Astrocyte (in vitro differentiated cells and primary cell): Measurements from ENCODE around the gene DMBX1. TPM values are rescaled to one million over a fixed set of nuclear protein-coding genes. Genes with fewer than 3 reads are reported as not detected.

Experiments
- DNase-seq: peaks from one replicate; pipeline ENCODE4 v3.0.0-alpha.2; 2010; ENCODE audit warnings: low read depth
- FAIRE-seq: peaks from 2 replicates; lab custom pipeline; 2011; peaks lifted over from hg19 to GRCh38; lab: Jason Lieb, UNC
- H2AFZ ChIP-seq: 2 replicates; pipeline ENCODE4 v1.6.0; 2012; ENCODE audit warnings: low read depth, low read length, inconsistent platforms
- H3K27ac ChIP-seq: 2 replicates; pipeline ENCODE4 v1.5.1; 2011; ENCODE audit warnings: low read depth, low read length, inconsistent platforms
- H3K27me3 ChIP-seq: 2 replicates; pipeline ENCODE4 v1.6.0; 2011; ENCODE audit warnings: low read length, inconsistent platforms; ENCODE audit not compliant: insufficient read depth
- H3K36me3 ChIP-seq: 2 replicates; pipeline ENCODE4 v1.5.1; 2011; ENCODE audit warnings: low read length, inconsistent platforms; ENCODE audit not compliant: insufficient read depth
- H3K4me1 ChIP-seq: 2 replicates; pipeline ENCODE4 v1.5.1; 2011; ENCODE audit warnings: low read length, inconsistent platforms; ENCODE audit not compliant: insufficient read depth
- H3K4me2 ChIP-seq: 2 replicates; pipeline ENCODE4 v1.6.0; 2012; ENCODE audit warnings: low read length, inconsistent platforms
- H3K4me3 ChIP-seq: 2 replicates; pipeline ENCODE4 v1.5.1; 2011; ENCODE audit warnings: low read depth, mild to moderate bottlenecking, low read length, inconsistent platforms; ENCODE audit not compliant: insufficient read depth
- H3K79me2 ChIP-seq: 2 replicates; pipeline ENCODE4 v1.6.0; 2012; ENCODE audit warnings: mild to moderate bottlenecking, low read length, inconsistent platforms; ENCODE audit not compliant: insufficient read depth
- H3K9ac ChIP-seq: 2 replicates; pipeline ENCODE4 v1.6.0; 2012; ENCODE audit warnings: mild to moderate bottlenecking, low read length, inconsistent platforms
- H3K9me3 ChIP-seq: 2 replicates; pipeline ENCODE4 v1.5.1; 2012; ENCODE audit warnings: low read depth, mild to moderate bottlenecking, low read length, inconsistent platforms; ENCODE audit not compliant: insufficient read depth
- H4K20me1 ChIP-seq: 2 replicates; pipeline ENCODE4 v1.6.0; 2012; ENCODE audit warnings: low read length, inconsistent platforms; ENCODE audit not compliant: insufficient read depth
- H3K27ac Mint-ChIP-seq: one replicate; pipeline ENCODE4 v1.8.0; 2021; ENCODE audit warnings: mild to moderate bottlenecking, mixed read lengths; ENCODE audit not compliant: unreplicated experiment
- H3K27me3 Mint-ChIP-seq: one replicate; pipeline ENCODE4 v1.8.0; 2021; ENCODE audit warnings: low read depth, mixed read lengths; ENCODE audit not compliant: unreplicated experiment
- H3K36me3 Mint-ChIP-seq: one replicate; pipeline ENCODE4 v1.8.0; 2021; ENCODE audit warnings: low read depth, mixed read lengths; ENCODE audit not compliant: unreplicated experiment
- H3K4me1 Mint-ChIP-seq: one replicate; pipeline ENCODE4 v1.8.0; 2021; ENCODE audit warnings: low read depth, mixed read lengths; ENCODE audit not compliant: unreplicated experiment
- H3K4me3 Mint-ChIP-seq: one replicate; pipeline ENCODE4 v1.8.0; 2021; ENCODE audit warnings: mild to moderate bottlenecking, moderate library complexity, mixed read lengths; ENCODE audit not compliant: unreplicated experiment
- H3K9me3 Mint-ChIP-seq: one replicate; pipeline ENCODE4 v1.8.0; 2021; ENCODE audit warnings: mild to moderate bottlenecking, mixed read lengths; ENCODE audit not compliant: unreplicated experiment
- EZH2 ChIP-seq: IDR thresholded peaks from 2 replicates; pipeline ENCODE4 v1.6.1; 2012; ENCODE audit warnings: mild to moderate bottlenecking, low read length, inconsistent platforms; ENCODE audit not compliant: insufficient read depth
- total RNA-seq: library from RNA; stranded (reverse); gene quantifications from 2 replicates; pipeline ENCODE4 v1.2.1, GENCODE V29; 2021
- TF ChIP-seq, protein P1 (sequence below): IDR thresholded peaks from 2 replicates; pipeline ENCODE4 v1.5.1; 2011; ENCODE audit warnings: low read depth, mild to moderate bottlenecking, inconsistent platforms, low read length, moderate library complexity; ENCODE audit not compliant: insufficient read depth

The DMBX1 gene
- total RNA-seq, 1 donor from 2014 or later, result 0.07 TPM

DNA sequence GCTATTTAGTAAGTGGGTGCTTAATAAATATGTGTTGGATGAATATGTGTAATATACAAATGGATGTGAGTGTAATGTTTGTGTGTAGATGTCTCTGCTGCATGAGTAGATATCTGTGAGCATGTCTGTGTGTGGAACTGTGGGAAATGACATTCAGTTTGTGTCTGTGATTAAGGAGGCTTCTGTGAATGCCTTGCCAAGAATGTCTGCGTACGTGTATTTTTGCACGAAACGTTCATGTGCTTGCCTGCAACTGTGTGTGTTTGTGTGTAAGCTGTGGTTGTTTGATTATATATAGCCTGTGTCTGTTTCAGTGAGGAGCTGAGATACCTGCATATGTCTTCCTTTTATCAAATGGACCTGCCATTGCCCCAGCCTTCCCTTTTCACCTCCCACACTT, 13.8 kb downstream of the DMBX1 start:
- peaks cover 2% of the 10 kb centered on the region for H3K9me3 Mint-ChIP-seq
- no peak for TF ChIP-seq EZH2
- TF ChIP-seq, protein P1, sequence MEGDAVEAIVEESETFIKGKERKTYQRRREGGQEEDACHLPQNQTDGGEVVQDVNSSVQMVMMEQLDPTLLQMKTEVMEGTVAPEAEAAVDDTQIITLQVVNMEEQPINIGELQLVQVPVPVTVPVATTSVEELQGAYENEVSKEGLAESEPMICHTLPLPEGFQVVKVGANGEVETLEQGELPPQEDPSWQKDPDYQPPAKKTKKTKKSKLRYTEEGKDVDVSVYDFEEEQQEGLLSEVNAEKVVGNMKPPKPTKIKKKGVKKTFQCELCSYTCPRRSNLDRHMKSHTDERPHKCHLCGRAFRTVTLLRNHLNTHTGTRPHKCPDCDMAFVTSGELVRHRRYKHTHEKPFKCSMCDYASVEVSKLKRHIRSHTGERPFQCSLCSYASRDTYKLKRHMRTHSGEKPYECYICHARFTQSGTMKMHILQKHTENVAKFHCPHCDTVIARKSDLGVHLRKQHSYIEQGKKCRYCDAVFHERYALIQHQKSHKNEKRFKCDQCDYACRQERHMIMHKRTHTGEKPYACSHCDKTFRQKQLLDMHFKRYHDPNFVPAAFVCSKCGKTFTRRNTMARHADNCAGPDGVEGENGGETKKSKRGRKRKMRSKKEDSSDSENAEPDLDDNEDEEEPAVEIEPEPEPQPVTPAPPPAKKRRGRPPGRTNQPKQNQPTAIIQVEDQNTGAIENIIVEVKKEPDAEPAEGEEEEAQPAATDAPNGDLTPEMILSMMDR, result no peak
- H3K4me1 ChIP-seq, result no peaks in the 10 kb centered on the region
- H4K20me1 ChIP-seq, result no peaks in the 10 kb centered on the region
- H3K9ac ChIP-seq, result no peak overlapping the region
- no peaks in the 10 kb centered on the region for H3K9me3 ChIP-seq
- no peaks in the 10 kb centered on the region for H3K36me3 ChIP-seq
- peaks cover 36% of the 10 kb centered on the region for H3K27me3 Mint-ChIP-seq
- no peak overlapping the region for H3K27ac ChIP-seq
- no peaks in the 10 kb centered on the region for H3K79me2 ChIP-seq
- DNase-seq (no peak), FAIRE-seq (no peak)
- H2AFZ ChIP-seq, result no peak overlapping the region
- H3K4me2 ChIP-seq, result no peak overlapping the region
- peaks cover 2% of the 10 kb centered on the region for H3K4me1 Mint-ChIP-seq
- H3K4me3 Mint-ChIP-seq, result no peak overlapping the region
- H3K36me3 Mint-ChIP-seq, result no peaks in the 10 kb centered on the region
- H3K27me3 ChIP-seq, result peaks cover 25% of the 10 kb centered on the region
- no peak overlapping the region for H3K27ac Mint-ChIP-seq
- H3K4me3 ChIP-seq, result no peak overlapping the region

DNA sequence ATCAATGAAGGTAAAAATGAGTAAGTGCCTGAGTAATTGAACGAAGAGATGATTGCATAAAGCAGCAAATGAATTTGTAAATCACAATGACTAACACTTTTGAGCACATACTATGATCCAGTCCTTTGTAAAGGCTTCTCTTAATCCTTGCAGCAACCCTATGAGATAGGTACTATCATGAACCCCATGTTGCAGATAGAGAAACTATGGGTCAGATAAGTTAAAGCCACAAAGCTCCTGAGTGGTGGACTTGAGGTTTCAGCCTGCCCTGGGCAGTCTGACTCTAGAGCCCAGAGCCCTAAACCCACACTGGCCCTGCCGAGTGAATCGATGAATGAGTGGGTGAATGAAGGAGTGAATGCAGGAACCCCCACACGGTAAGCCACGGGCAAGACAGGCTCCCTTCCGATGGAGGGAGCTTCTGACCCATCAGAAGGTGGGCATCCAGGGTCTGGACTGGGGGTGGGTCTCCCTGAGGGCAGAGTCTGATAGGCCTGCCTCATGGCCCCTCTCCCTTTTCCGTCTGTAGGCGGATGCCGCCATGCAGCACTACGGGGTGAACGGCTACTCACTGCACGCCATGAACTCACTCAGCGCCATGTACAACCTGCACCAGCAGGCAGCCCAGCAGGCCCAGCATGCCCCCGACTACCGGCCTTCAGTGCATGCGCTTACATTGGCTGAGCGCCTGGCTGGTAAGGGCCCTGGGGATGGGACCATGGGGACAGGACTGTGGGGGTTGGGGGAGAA, 17.0 kb downstream of the DMBX1 start:
- TF ChIP-seq EZH2, result no peak
- TF ChIP-seq, protein P1, result no peak
- FAIRE-seq (no peak), DNase-seq (no peak)
- Histone ChIP-seq H3K36me3 (no peaks in the 10 kb centered on the region), H3K4me2 (no peak overlapping the region), H3K9ac (no peak overlapping the region), H3K79me2 (no peaks in the 10 kb centered on the region), H3K9me3 (no peaks in the 10 kb centered on the region), H2AFZ (no peak overlapping the region), H4K20me1 (no peaks in the 10 kb centered on the region), H3K27ac (no peak overlapping the region), H3K4me3 (no peak overlapping the region), H3K4me1 (no peaks in the 10 kb centered on the region), H3K27me3 (peaks cover 12% of the 10 kb centered on the region)
- Mint-ChIP-seq H3K36me3 (no peaks in the 10 kb centered on the region), H3K9me3 (peaks cover 2% of the 10 kb centered on the region), H3K27ac (no peak overlapping the region), H3K4me3 (no peak overlapping the region), H3K4me1 (peaks cover 6% of the 10 kb centered on the region), H3K27me3 (peaks cover 24% of the 10 kb centered on the region)

DNA sequence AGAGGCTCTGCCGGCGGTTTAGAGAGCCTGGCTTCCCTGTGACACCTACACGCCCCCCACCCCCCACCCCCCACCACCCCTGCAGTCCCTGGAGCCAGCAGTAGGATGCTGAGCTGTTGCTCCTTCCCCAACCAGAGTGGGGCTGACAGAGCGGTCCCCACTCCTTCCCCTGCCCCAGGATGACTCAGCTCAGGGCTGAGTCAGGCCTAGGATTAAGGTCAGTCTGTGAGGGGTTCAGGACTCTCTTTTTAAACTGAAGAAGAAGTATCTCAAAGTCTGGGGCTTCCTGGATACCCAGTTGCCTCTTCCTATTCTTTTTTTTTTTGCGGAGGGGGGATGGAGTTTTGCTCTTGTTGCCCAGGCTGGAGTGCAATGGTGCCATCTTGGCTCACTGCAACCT, 19.1 kb downstream of the DMBX1 start:
- H2AFZ ChIP-seq, result no peak overlapping the region
- FAIRE-seq (no peak), DNase-seq (no peak)
- peaks cover 5% of the 10 kb centered on the region for H3K27me3 ChIP-seq
- H3K27ac ChIP-seq, result no peak overlapping the region
- H3K9ac ChIP-seq, result no peak overlapping the region
- H4K20me1 ChIP-seq, result no peaks in the 10 kb centered on the region
- no peak overlapping the region for H3K4me3 Mint-ChIP-seq
- no peak for TF ChIP-seq EZH2
- TF ChIP-seq, protein P1, result no peak
- peaks cover 15% of the 10 kb centered on the region for H3K27me3 Mint-ChIP-seq
- H3K4me1 Mint-ChIP-seq, result peaks cover 12% of the 10 kb centered on the region
- H3K36me3 ChIP-seq, result no peaks in the 10 kb centered on the region
- H3K4me3 ChIP-seq, result no peak overlapping the region
- no peak overlapping the region for H3K27ac Mint-ChIP-seq
- no peak overlapping the region for H3K4me2 ChIP-seq
- no peaks in the 10 kb centered on the region for H3K9me3 ChIP-seq
- H3K36me3 Mint-ChIP-seq, result no peaks in the 10 kb centered on the region
- peaks cover 2% of the 10 kb centered on the region for H3K9me3 Mint-ChIP-seq
- H3K4me1 ChIP-seq, result no peaks in the 10 kb centered on the region
- H3K79me2 ChIP-seq, result no peaks in the 10 kb centered on the region
